ENCODE data around the gene TELO2. TPM values are rescaled to one million over a fixed set of nuclear protein-coding genes. Genes with fewer than 3 reads are reported as not detected.

Gene TELO2
- total RNA-seq, 1 donor from 2014 or later = 49.8 TPM

- DNase-seq (ENCODE audit: low spot score) = no peak
These were observed 25.5 kb downstream of the TELO2 start for GRCh38 chr16:1518626-1519135.

GRCh38 chr16:1519831-1520230 lies 26.7 kb downstream of the TELO2 start:
- no peak for DNase-seq (ENCODE audit: low spot score)

- no peak for DNase-seq (ENCODE audit: low spot score)
These were observed 27.3 kb downstream of the TELO2 start for GRCh38 chr16:1520461-1520860.

GRCh38 chr16:1523581-1524245 lies 30.6 kb downstream of the TELO2 start:
- no peak for DNase-seq (ENCODE audit: low spot score)

GRCh38 chr16:1524366-1524765 lies 31.2 kb downstream of the TELO2 start:
- no peak for DNase-seq (ENCODE audit: low spot score)

- DNase-seq (ENCODE audit: low spot score) = no peak
These were observed 32.9 kb downstream of the TELO2 start for GRCh38 chr16:1525871-1526607.

GRCh38 chr16:1526608-1527555 lies 33.7 kb downstream of the TELO2 start:
- no peak for DNase-seq (ENCODE audit: low spot score)

GRCh38 chr16:1527836-1528811 lies 35.0 kb downstream of the TELO2 start:
- DNase-seq (ENCODE audit: low spot score) = no peak

- DNase-seq (ENCODE audit: low spot score) = no peak
These were observed 35.9 kb downstream of the TELO2 start for GRCh38 chr16:1528921-1529537.

GRCh38 chr16:1530349-1530882 lies 37.3 kb downstream of the TELO2 start:
- no peak for DNase-seq (ENCODE audit: low spot score)

- DNase-seq (ENCODE audit: low spot score) = peak; percentile 75
These were observed 37.9 kb downstream of the TELO2 start for GRCh38 chr16:1530883-1531637.

- DNase-seq (ENCODE audit: low spot score) = no peak
These were observed 38.4 kb downstream of the TELO2 start for GRCh38 chr16:1531638-1531910.

GRCh38 chr16:1532081-1532760 lies 39.1 kb downstream of the TELO2 start:
- peak; percentile 60 for DNase-seq (ENCODE audit: low spot score)

- DNase-seq (ENCODE audit: low spot score) = no peak
These were observed 39.6 kb downstream of the TELO2 start for GRCh38 chr16:1532771-1533170.

GRCh38 chr16:1533443-1533951 lies 40.3 kb downstream of the TELO2 start, which contains the start of gene TMEM204:
TSS of gene TMEM204 (plus strand) at chr16:1533666. CDS start at chr16:1534276, 610 bp downstream.
- peak; percentile 70 for DNase-seq (ENCODE audit: low spot score)

GRCh38 chr16:1534021-1535020 lies 41.2 kb downstream of the TELO2 start:
- DNase-seq (ENCODE audit: low spot score) = no peak

All from mucosa of gallbladder (tissue), 1 donor.